Measurements from ENCODE around the gene RABGGTB. TPM values are rescaled to one million over a fixed set of nuclear protein-coding genes. Genes with fewer than 3 reads are reported as not detected.

Gene RABGGTB
- total and polyA plus RNA-seq, 2 experiments from 2014 or later: 26.9 to 75.0 TPM

- no peaks in the 10 kb centered on the region for H3K36me3 ChIP-seq (ENCODE audit: low read depth)
- H3K9ac ChIP-seq: no peak overlapping the region
- no peaks in the 10 kb centered on the region for H3F3A ChIP-seq (ENCODE audit: insufficient read depth)
- TF ChIP-seq EZH2 (IDR thresholded peaks at IDR 0.05; ENCODE audit: insufficient read depth, poor library complexity, severe bottlenecking) (no peak), EZH2phosphoT487 (IDR thresholded peaks at IDR 0.05; ENCODE audit: insufficient read depth, low read depth) (no peak)
- no peak for DNase-seq
- in situ Hi-C loops (cut with MboI): no loop called here
- no peaks in the 10 kb centered on the region for H3K9me3 ChIP-seq (ENCODE audit: low read depth)
- no peaks in the 10 kb centered on the region for H3K9me2 ChIP-seq (ENCODE audit: insufficient read depth)
- H2AFZ ChIP-seq: no peak overlapping the region
- no peaks in the 10 kb centered on the region for H4K20me1 ChIP-seq (ENCODE audit: insufficient read depth)
- H3K27me3 ChIP-seq (replicated peaks; ENCODE audit: insufficient read depth): no peaks in the 10 kb centered on the region
- H3K79me2 ChIP-seq (ENCODE audit: insufficient read depth): no peaks in the 10 kb centered on the region
- H3K4me3 ChIP-seq: no peak overlapping the region
- no peak overlapping the region for H3K4me2 ChIP-seq (ENCODE audit: unreplicated experiment)
- H3K27ac ChIP-seq: no peak overlapping the region
- 26 to 29% methylated on average over 2 of the region's 2 CpGs for WGBS, 2 experiments (ENCODE audit: low coverage in 1 of 2, low lambda C conversion rate in 2 of 2, missing lambda C conversion rate in 2 of 2)
- no peaks in the 10 kb centered on the region for H3K4me1 ChIP-seq (ENCODE audit: insufficient read depth)
These were observed 50.6 kb downstream of the RABGGTB start for GRCh38 chr1:75836528-75837100.

DNA sequence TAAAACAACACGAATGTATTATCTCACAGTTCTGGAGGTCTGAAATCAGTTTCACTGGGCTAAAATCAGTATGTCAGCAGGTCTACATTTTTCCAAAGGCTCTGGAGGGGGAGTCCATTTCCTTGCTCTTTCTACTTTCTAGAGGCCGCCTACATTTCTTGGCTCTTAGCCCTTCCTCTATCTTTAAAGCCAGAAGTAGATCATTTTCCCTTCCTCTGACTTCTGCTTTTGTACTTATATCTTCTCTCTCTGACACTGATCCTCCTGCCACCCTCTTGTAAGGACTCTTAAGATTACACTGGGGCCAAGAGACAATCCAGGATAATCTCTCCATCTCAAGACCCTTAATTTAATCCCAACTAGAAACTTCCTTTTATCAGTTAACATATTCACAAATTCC, 52.0 kb downstream of the RABGGTB start:
- Histone ChIP-seq H3K4me3 (no peak overlapping the region), H3K27me3 (replicated peaks; ENCODE audit: insufficient read depth) (no peaks in the 10 kb centered on the region), H4K20me1 (ENCODE audit: insufficient read depth) (no peaks in the 10 kb centered on the region), H3K9me3 (ENCODE audit: low read depth) (no peaks in the 10 kb centered on the region), H3K4me1 (ENCODE audit: insufficient read depth) (no peaks in the 10 kb centered on the region), H3K9me2 (ENCODE audit: insufficient read depth) (no peaks in the 10 kb centered on the region), H3K36me3 (ENCODE audit: low read depth) (no peaks in the 10 kb centered on the region), H3K27ac (no peak overlapping the region), H3F3A (ENCODE audit: insufficient read depth) (no peaks in the 10 kb centered on the region), H3K79me2 (ENCODE audit: insufficient read depth) (no peaks in the 10 kb centered on the region), H3K4me2 (ENCODE audit: unreplicated experiment) (no peak overlapping the region), H2AFZ (no peak overlapping the region), H3K9ac (no peak overlapping the region)
- no peak for DNase-seq
- TF ChIP-seq EZH2 (IDR thresholded peaks at IDR 0.05; ENCODE audit: insufficient read depth, poor library complexity, severe bottlenecking) (no peak), EZH2phosphoT487 (IDR thresholded peaks at IDR 0.05; ENCODE audit: insufficient read depth, low read depth) (no peak)
- in situ Hi-C loops (cut with MboI): no loop called here
- 40 to 50% methylated on average over 2 of the region's 2 CpGs for WGBS, 2 experiments (ENCODE audit: low coverage in 1 of 2, low lambda C conversion rate in 2 of 2, missing lambda C conversion rate in 2 of 2)

GRCh38 chr1:75841421-75841820, 55.4 kb downstream of the RABGGTB start:
- H3K4me1 ChIP-seq (ENCODE audit: insufficient read depth): no peaks in the 10 kb centered on the region
- H3K79me2 ChIP-seq (ENCODE audit: insufficient read depth): no peaks in the 10 kb centered on the region
- no peaks in the 10 kb centered on the region for H3K9me3 ChIP-seq (ENCODE audit: low read depth)
- no peak overlapping the region for H2AFZ ChIP-seq
- H4K20me1 ChIP-seq (ENCODE audit: insufficient read depth): no peaks in the 10 kb centered on the region
- DNase-seq: no peak
- TF ChIP-seq EZH2phosphoT487 (IDR thresholded peaks at IDR 0.05; ENCODE audit: insufficient read depth, low read depth) (no peak), EZH2 (IDR thresholded peaks at IDR 0.05; ENCODE audit: insufficient read depth, poor library complexity, severe bottlenecking) (no peak)
- H3K4me2 ChIP-seq (ENCODE audit: unreplicated experiment): no peak overlapping the region
- no peaks in the 10 kb centered on the region for H3K9me2 ChIP-seq (ENCODE audit: insufficient read depth)
- H3K27ac ChIP-seq: no peak overlapping the region
- H3K36me3 ChIP-seq (ENCODE audit: low read depth): no peaks in the 10 kb centered on the region
- in situ Hi-C loops (cut with MboI): no loop called here
- H3F3A ChIP-seq (ENCODE audit: insufficient read depth): no peaks in the 10 kb centered on the region
- H3K27me3 ChIP-seq (replicated peaks; ENCODE audit: insufficient read depth): no peaks in the 10 kb centered on the region
- no peak overlapping the region for H3K4me3 ChIP-seq
- no peak overlapping the region for H3K9ac ChIP-seq

Small RNA genes lying within 50 kb of the gene (small RNA-seq; reads per million reads assigned to genes)
- gene SNORD45A (ENCODE audit: low read depth, low replicate concordance) (not detected), gene SNORD45B (ENCODE audit: low read depth, low replicate concordance) (not detected), gene SNORD45C (ENCODE audit: low read depth, low replicate concordance) (not detected)

Other genes with a start within 250 kb of the RABGGTB start
- gene SLC44A5, start 175.1 kb upstream of the RABGGTB start, total RNA-seq (2014; rRNA removed; shearing (Covaris generic)): not detected in 2 replicates
- gene SLC44A5, start 175.1 kb upstream of the RABGGTB start, polyA plus RNA-seq (2016; fragmentation: Nextera tagmentation; extraction: Ambion mirVana): not detected in 2 replicates
- 29.5 and 32.6 TPM in 2 replicates for gene ACADM, start 61.5 kb upstream of the RABGGTB start, total RNA-seq (2014; rRNA removed; shearing (Covaris generic))
- 32.7 and 37.5 TPM in 2 replicates for gene ACADM, start 61.5 kb upstream of the RABGGTB start, polyA plus RNA-seq (2016; fragmentation: Nextera tagmentation; extraction: Ambion mirVana)
- gene MSH4, start 10.6 kb downstream of the RABGGTB start, total RNA-seq (2014; rRNA removed; shearing (Covaris generic)): not detected in 2 replicates
- 0.14 TPM in 1 of 2 replicates, not detected in the other for gene MSH4, start 10.6 kb downstream of the RABGGTB start, polyA plus RNA-seq (2016; fragmentation: Nextera tagmentation; extraction: Ambion mirVana)
- not detected in 2 replicates for gene ASB17, start 146.1 kb downstream of the RABGGTB start, total RNA-seq (2014; rRNA removed; shearing (Covaris generic))
- not detected in 2 replicates for gene ASB17, start 146.1 kb downstream of the RABGGTB start, polyA plus RNA-seq (2016; fragmentation: Nextera tagmentation; extraction: Ambion mirVana)